Psoas muscle (tissue), 8 donors: Measurements from ENCODE around the gene MYRFL. TPM values are rescaled to one million over a fixed set of nuclear protein-coding genes. Genes with fewer than 3 reads are reported as not detected.

Experiments
- ATAC-seq, 4 donors: fragments of 200-7000 bp; cut with Tn5 transposase; one replicate each; pipeline ENCODE4 v1.9.1; 2020; ENCODE audit warnings: moderate library complexity in 3 of 4, mild to moderate bottlenecking in 2 of 4
- DNase-seq, 2 donors: peaks; one replicate each; pipeline ENCODE4 v3.0.0-alpha.2; 2020
- H3K27ac ChIP-seq: fragments of 200-600 bp; one replicate; pipeline ENCODE4 v1.8.0; 2022
- H3K27me3 ChIP-seq, 3 donors: fragments of 200-600 bp in 1 of 3; one replicate each; pipeline versions ENCODE4 v1.6.1 to v1.8.0; 2013 to 2022; ENCODE audit warnings: low read length in 2 of 3, mild to moderate bottlenecking in 2 of 3, moderate library complexity in 1 of 3; ENCODE audit not compliant: insufficient read depth in 3 of 3
- H3K36me3 ChIP-seq, 2 donors: fragments of 200-600 bp in 1 of 2; one replicate each; pipeline versions ENCODE4 v1.6.1 to v1.8.0; 2013 to 2022; ENCODE audit warnings: low read depth in 1 of 2, mild to moderate bottlenecking in 1 of 2, moderate library complexity in 1 of 2; ENCODE audit not compliant: insufficient read depth in 1 of 2
- H3K4me1 ChIP-seq: fragments of 200-600 bp; one replicate; pipeline ENCODE4 v1.8.0; 2022
- H3K4me3 ChIP-seq: fragments of 200-600 bp; one replicate; pipeline ENCODE4 v1.8.0; 2022; ENCODE audit warnings: mild to moderate bottlenecking
- H3K9me3 ChIP-seq: fragments of 200-600 bp; one replicate; pipeline ENCODE4 v1.8.0; 2022
- WGBS, 3 donors: extraction: QIAGEN DNeasy Blood & Tissue Kit; methylation state at CpG; one replicate each; pipeline versions ENCODE4 v1.1.6 to v1.1.7; 2013; 5-methylcytosine and 5-hydroxymethylcytosine counted together
- intact Hi-C, 2 donors: fragments of 100-400 bp; cut with DNase I; formaldehyde crosslinking; loops; one replicate each; pipeline versions ENCODE4 v1.11.0 to v1.14.2; 2022
- polyA plus RNA-seq, 3 donors: library from polyadenylated mRNA; stranded (reverse); fragments of 200-250 nt; gene quantifications; one replicate each; pipeline ENCODE4 v1.2.3, GENCODE V29; 2013
- total RNA-seq, 4 donors: library from RNA; stranded (reverse); fragmentation: NEBNext Ultra II Directional in 2 of 4; extraction: Animal tissue kit (Norgen Biotek cat#: 25700) in 2 of 4; gene quantifications; one replicate each; pipeline versions ENCODE4 v1.2.1 to v1.2.4, GENCODE V29; 2021 to 2023
- TF ChIP-seq, protein P1 (sequence below): fragments of 200-600 bp; IDR thresholded peaks from one replicate; pipeline ENCODE4 v1.8.0; 2022; ENCODE audit warnings: antibody characterized with exemption
- donor health status: healthy with polysubstance abuse.
- donor health status: DM: no; HTN: no; CAD: no; lungs with moderate emphysema.
- donor health status: Bipolar disorder and iron deficiency.
- donor health status: healthy.
- donor health status: DM: yes; HTN: yes; CAD: no.
- donor health status: DM: no; HTN: no; CAD: no.
- donor health status: DM: no; HTN: no; CAD: no.
- donor health status: DM: yes; HTN: yes; CAD: no.

Gene MYRFL
- total and polyA plus RNA-seq, 7 donors: 0.06 to 0.18 (median 0.10) TPM; not detected in 3

DNA sequence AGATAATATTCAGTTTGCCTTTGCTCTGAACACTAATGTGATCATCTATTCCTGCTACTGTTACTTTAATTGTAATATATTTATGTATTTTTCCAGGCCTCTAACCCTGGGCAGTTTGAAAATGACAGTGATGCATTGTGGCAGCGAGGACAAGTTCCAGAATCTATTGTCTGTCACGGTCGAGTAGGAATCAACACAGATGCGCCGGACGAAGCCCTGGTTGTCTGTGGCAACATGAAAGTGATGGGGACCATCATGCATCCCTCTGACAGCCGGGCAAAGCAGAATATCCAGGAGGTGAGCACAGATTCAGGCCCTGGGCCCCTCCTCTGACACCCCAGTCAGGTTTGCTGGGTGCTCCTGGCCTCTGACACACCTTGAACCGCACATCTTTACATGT is 78.5 kb downstream of the MYRFL start:
- intact Hi-C loops: loop anchor here (5.0 kb wide), 2 partner anchors 339 to 674 kb away; partner anchors contain the start of gene CNOT2 (in 1 of the 2)
- 58 to 77% (median 68%) methylated on average over 8 of the region's 8 CpGs for WGBS, 3 donors
- ATAC-seq: no peak
- TF ChIP-seq, protein P1, sequence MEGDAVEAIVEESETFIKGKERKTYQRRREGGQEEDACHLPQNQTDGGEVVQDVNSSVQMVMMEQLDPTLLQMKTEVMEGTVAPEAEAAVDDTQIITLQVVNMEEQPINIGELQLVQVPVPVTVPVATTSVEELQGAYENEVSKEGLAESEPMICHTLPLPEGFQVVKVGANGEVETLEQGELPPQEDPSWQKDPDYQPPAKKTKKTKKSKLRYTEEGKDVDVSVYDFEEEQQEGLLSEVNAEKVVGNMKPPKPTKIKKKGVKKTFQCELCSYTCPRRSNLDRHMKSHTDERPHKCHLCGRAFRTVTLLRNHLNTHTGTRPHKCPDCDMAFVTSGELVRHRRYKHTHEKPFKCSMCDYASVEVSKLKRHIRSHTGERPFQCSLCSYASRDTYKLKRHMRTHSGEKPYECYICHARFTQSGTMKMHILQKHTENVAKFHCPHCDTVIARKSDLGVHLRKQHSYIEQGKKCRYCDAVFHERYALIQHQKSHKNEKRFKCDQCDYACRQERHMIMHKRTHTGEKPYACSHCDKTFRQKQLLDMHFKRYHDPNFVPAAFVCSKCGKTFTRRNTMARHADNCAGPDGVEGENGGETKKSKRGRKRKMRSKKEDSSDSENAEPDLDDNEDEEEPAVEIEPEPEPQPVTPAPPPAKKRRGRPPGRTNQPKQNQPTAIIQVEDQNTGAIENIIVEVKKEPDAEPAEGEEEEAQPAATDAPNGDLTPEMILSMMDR: no peak
- Histone ChIP-seq H3K4me3 (no peak overlapping the region), H3K9me3 (no peaks in the 10 kb centered on the region), H3K27ac (no peak overlapping the region), H3K36me3 (no peaks in the 10 kb centered on the region), H3K4me1 (peaks cover 6% of the 10 kb centered on the region), H3K27me3 (no peaks in the 10 kb centered on the region)
- DNase-seq: no peak

DNA sequence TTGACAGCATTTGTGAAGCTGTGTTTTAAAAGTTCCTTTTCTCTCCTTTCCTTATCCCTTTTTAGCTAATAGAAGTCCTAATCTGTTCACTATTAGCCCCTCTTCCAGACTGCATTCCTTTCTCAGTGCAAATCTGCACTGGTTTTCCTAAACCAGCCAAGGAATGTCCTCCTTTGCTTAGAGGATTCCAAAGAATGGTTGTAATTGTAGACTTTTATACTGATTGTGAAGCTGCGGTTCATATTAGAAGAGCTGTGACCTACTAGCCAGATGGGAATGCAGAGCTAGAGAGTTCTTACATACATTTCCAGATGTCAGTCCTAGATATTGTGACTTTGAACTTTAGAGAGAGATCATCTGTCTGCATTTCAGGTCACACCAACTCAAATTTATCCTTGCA is 79.8 kb downstream of the MYRFL start:
- no peak for ATAC-seq
- Histone ChIP-seq H3K36me3 (no peaks in the 10 kb centered on the region), H3K4me1 (peaks cover 6% of the 10 kb centered on the region), H3K9me3 (no peaks in the 10 kb centered on the region), H3K27me3 (no peaks in the 10 kb centered on the region), H3K4me3 (no peak overlapping the region), H3K27ac (no peak overlapping the region)
- 10 to 51% (median 22%) methylated on average over 1 of the region's 1 CpG for WGBS, 3 donors
- TF ChIP-seq, protein P1: no peak
- intact Hi-C loops: loop anchor here (5.0 kb wide), 2 partner anchors 338 to 673 kb away; partner anchors contain the start of gene CNOT2 (in 1 of the 2)
- DNase-seq: no peak

DNA sequence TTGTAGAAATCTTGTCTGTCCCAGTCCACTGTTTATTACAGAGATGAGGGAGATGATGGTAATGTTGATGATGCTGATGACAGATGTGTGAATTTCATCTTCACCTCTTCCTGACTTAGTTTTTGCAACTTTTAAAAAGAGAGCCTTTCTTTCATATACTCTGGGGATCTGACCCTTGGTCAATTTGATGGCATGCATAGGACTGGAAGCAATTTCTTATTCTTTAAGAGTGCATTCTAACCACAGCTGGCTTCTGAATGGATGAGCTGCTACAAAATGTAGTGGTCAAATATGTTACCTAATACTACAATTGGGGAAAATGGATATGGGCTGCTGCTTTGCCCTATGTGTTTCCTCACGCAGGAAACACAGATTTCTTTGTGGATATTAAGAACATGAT is 80.8 kb downstream of the MYRFL start:
- Histone ChIP-seq H3K27ac (no peak overlapping the region), H3K4me1 (peaks cover 2% of the 10 kb centered on the region), H3K36me3 (no peaks in the 10 kb centered on the region), H3K4me3 (no peak overlapping the region), H3K27me3 (no peaks in the 10 kb centered on the region), H3K9me3 (no peaks in the 10 kb centered on the region)
- TF ChIP-seq, protein P1: no peak
- intact Hi-C loops: no loop called here
- DNase-seq (no peak), ATAC-seq (no peak)
- WGBS, 3 donors: 83 to 89% (median 83%) methylated on average over 1 of the region's 1 CpG

DNA sequence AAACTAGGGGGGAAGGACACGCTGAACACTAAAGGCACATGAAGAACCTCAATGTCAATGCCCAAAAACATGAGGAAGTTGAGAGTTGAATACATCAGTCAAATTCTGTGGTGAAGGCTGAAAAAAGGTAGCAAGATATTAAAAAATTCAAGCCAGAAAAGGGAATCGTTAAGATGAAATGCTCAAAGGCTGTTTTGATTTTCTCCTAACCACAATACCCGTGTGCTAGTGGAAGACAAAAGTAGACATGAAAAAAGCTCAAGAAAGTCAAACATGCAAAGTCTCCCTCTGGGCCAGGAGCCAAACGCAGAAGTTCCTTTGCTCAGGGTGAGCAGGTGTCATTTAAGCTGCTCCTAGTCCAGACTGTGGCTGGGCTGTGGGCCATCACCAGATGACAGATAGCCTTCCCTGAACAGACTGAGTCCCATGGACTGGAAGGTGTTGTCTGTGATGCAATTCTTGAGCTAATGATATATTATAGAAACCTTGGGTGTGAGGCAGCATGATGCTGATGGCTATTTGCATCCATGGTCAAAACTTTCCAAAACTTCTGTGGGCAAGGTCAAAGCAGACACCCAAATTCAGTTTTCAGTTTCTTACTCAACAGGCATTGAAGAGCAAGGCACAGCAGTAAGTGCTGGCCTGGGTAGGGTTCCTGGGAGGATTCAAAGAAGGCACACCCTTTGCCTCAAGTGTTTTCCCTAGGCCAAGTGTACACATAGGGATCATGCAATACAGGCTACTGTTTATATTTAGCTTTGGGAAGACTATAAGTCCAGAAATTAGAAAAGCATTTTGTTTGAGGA is 81.6 kb downstream of the MYRFL start:
- Histone ChIP-seq H3K4me1 (no peaks in the 10 kb centered on the region), H3K9me3 (no peaks in the 10 kb centered on the region), H3K27me3 (no peaks in the 10 kb centered on the region), H3K36me3 (no peaks in the 10 kb centered on the region), H3K4me3 (no peak overlapping the region), H3K27ac (no peak overlapping the region)
- DNase-seq (no peak), ATAC-seq (peak in 1 of 4 donors; percentile 58)
- intact Hi-C loops: no loop called here
- TF ChIP-seq, protein P1: no peak
- 52 to 61% (median 58%) methylated on average over 4 of the region's 4 CpGs for WGBS, 3 donors
